SK-N-SH (cell line): ENCODE results near the gene KRTAP10-5. TPM values are rescaled to one million over a fixed set of nuclear protein-coding genes. Genes with fewer than 3 reads are reported as not detected.

Source experiments
- CTCF ChIA-PET: fragments of 300-600, 350-600 bp; formaldehyde crosslinking; extraction: SDS; loops from one replicate; lab custom pipeline; 2021; lab: Yijun Ruan, JAX
- POLR2A ChIA-PET: fragments of 350-600 bp; sonication (Branson Sonifier 250); formaldehyde crosslinking; extraction: SDS; loops from one replicate; lab custom pipeline; 2020; ENCODE audit warnings: antibody characterized with exemption, inconsistent platforms; lab: Yijun Ruan, JAX
- DNase-seq: peaks from one replicate; pipeline ENCODE4 v3.0.0; 2012
- H2AFZ ChIP-seq: fragments of 200-600 bp; sonication (generic); 2 replicates; pipeline ENCODE4 v1.8.1; 2016; ENCODE audit warnings: antibody characterized with exemption, mild to moderate bottlenecking, low read depth
- H3F3A ChIP-seq: fragments of 200-600 bp; sonication (generic); replicated peaks from 2 replicates; pipeline ENCODE3; 2016; ENCODE audit warnings: antibody characterized with exemption, mild to moderate bottlenecking; ENCODE audit not compliant: insufficient read depth
- H3K27ac ChIP-seq, 2 experiments: fragments of 200-500 bp in 1 of 2; fragments of 200-600 bp in 1 of 2; sonication (Bioruptor generic) in 1 of 2; sonication (generic), shearing (Covaris generic) in 1 of 2; 2 replicates each; pipeline versions ENCODE4 v1.5.1 to v1.6.1; 2014 to 2016; ENCODE audit warnings: low read depth in 2 of 2, inconsistent platforms in 1 of 2, low read length in 1 of 2, mild to moderate bottlenecking in 1 of 2, mixed read lengths in 1 of 2
- H3K27me3 ChIP-seq: fragments of 200-600 bp; sonication (generic), shearing (Covaris generic); 2 replicates; pipeline ENCODE4 v1.6.1; 2016; ENCODE audit warnings: mixed run types; ENCODE audit not compliant: insufficient read depth
- H3K36me3 ChIP-seq, 2 experiments: fragments of 200-500 bp in 1 of 2; fragments of 200-600 bp in 1 of 2; sonication (Bioruptor generic) in 1 of 2; sonication (generic) in 1 of 2; replicated peaks in 1 of 2; 2 replicates each; pipeline versions ENCODE3 to v1.5.1; 2014 to 2016; ENCODE audit warnings: low read length in 1 of 2, mild to moderate bottlenecking in 1 of 2; ENCODE audit not compliant: insufficient read depth in 2 of 2, control insufficient read depth in 1 of 2
- H3K4me1 ChIP-seq, 2 experiments: fragments of 200-500 bp in 1 of 2; fragments of 200-600 bp in 1 of 2; sonication (Bioruptor generic) in 1 of 2; sonication (generic), shearing (Covaris generic) in 1 of 2; 2 replicates each; pipeline versions ENCODE4 v1.5.1 to v1.6.1; 2014 to 2016; ENCODE audit warnings: low read depth in 1 of 2, low read length in 1 of 2, mixed run types in 1 of 2; ENCODE audit not compliant: insufficient read depth in 2 of 2, control insufficient read depth in 1 of 2
- H3K4me2 ChIP-seq: fragments of 200-600 bp; sonication (generic), shearing (Covaris generic); 2 replicates; pipeline ENCODE4 v1.6.1; 2017; ENCODE audit warnings: mixed run types
- H3K4me3 ChIP-seq, 2 experiments: fragments of 200-500 bp in 1 of 2; fragments of 200-600 bp in 1 of 2; sonication (Bioruptor generic) in 1 of 2; sonication (generic), shearing (Covaris generic) in 1 of 2; 2 replicates each; pipeline versions ENCODE4 v1.5.1 to v1.8.1; 2014 to 2016; ENCODE audit warnings: low read depth in 2 of 2, inconsistent platforms in 1 of 2, low read length in 1 of 2, mild to moderate bottlenecking in 1 of 2, mixed read lengths in 1 of 2, moderate library complexity in 1 of 2
- H3K79me2 ChIP-seq: fragments of 200-600 bp; sonication (generic); 2 replicates; pipeline ENCODE4 v1.8.1; 2017; ENCODE audit warnings: mild to moderate bottlenecking; ENCODE audit not compliant: insufficient read depth
- H3K9ac ChIP-seq: fragments of 200-600 bp; sonication (generic); 2 replicates; pipeline ENCODE4 v1.6.1; 2017; ENCODE audit warnings: mixed run types
- H3K9me2 ChIP-seq: fragments of 200-600 bp; sonication (generic); 2 replicates; pipeline ENCODE4 v1.6.1; 2017; ENCODE audit warnings: mixed run types
- H3K9me3 ChIP-seq: fragments of 200-600 bp; sonication (generic); 2 replicates; pipeline ENCODE4 v1.6.1; 2017; ENCODE audit warnings: mixed run types, mild to moderate bottlenecking, moderate library complexity
- H4K20me1 ChIP-seq: fragments of 200-600 bp; sonication (generic); 2 replicates; pipeline ENCODE4 v1.6.1; 2017; ENCODE audit warnings: mild to moderate bottlenecking, mixed run types; ENCODE audit not compliant: insufficient read depth
- FOXJ3 ChIP-seq: sonication (generic); formaldehyde crosslinking; IDR thresholded peaks from 2 replicates; pipeline ENCODE4 v1.5.1; 2020; ENCODE audit warnings: mild to moderate bottlenecking, missing genetic modification reagents
- FOXM1 ChIP-seq: IDR thresholded peaks from 2 replicates; pipeline ENCODE4 v1.4.0; 2012; ENCODE audit warnings: low read depth, mild to moderate bottlenecking
- GABPA ChIP-seq: IDR thresholded peaks from 2 replicates; pipeline ENCODE4 v1.4.0; 2012; ENCODE audit warnings: low read depth, mild to moderate bottlenecking
- JUND ChIP-seq: IDR thresholded peaks from 2 replicates; pipeline ENCODE4 v1.4.0; 2012
- MEF2A ChIP-seq: IDR thresholded peaks from 2 replicates; pipeline ENCODE4 v1.4.0; 2012; ENCODE audit warnings: low read depth, borderline replicate concordance
- MXI1 ChIP-seq: IDR thresholded peaks from 2 replicates; pipeline ENCODE4 v1.6.1; 2012; ENCODE audit warnings: mild to moderate bottlenecking, low read depth, low read length, improper control_type of control experiment
- NFIC ChIP-seq: IDR thresholded peaks from 2 replicates; pipeline ENCODE4 v1.4.0; 2012; ENCODE audit warnings: borderline replicate concordance
- NRF1 ChIP-seq: IDR thresholded peaks from 2 replicates; pipeline ENCODE4 v1.6.1; 2012; ENCODE audit warnings: low read depth, mild to moderate bottlenecking, low read length
- POLR2AphosphoS5 ChIP-seq: IDR thresholded peaks from 2 replicates; pipeline ENCODE4 v1.6.1; 2012; ENCODE audit warnings: low read depth, low read length
- RAD21 ChIP-seq: IDR thresholded peaks from 2 replicates; pipeline ENCODE4 v1.6.1; 2012; ENCODE audit warnings: mild to moderate bottlenecking, low read length
- RCOR1 ChIP-seq: fragments of 150-350 bp; IDR thresholded peaks from 2 replicates; pipeline ENCODE4 v1.6.1; 2017; ENCODE audit warnings: antibody characterized with exemption, low read length
- RFX5 ChIP-seq: IDR thresholded peaks from 2 replicates; pipeline ENCODE4 v1.6.1; 2012; ENCODE audit warnings: mild to moderate bottlenecking, improper control_type of control experiment, low read length
- SMC3 ChIP-seq: IDR thresholded peaks from 2 replicates; pipeline ENCODE4 v1.6.1; 2012; ENCODE audit warnings: low read depth, low read length, improper control_type of control experiment
- TAF1 ChIP-seq: IDR thresholded peaks from 2 replicates; pipeline ENCODE4 v1.6.1; 2012; ENCODE audit warnings: low read depth, mild to moderate bottlenecking, low read length, moderate library complexity, borderline replicate concordance
- TCF12 ChIP-seq: IDR thresholded peaks from 2 replicates; pipeline ENCODE4 v1.4.0; 2012
- TEAD4 ChIP-seq: IDR thresholded peaks from 2 replicates; pipeline ENCODE4 v1.4.0; 2012; ENCODE audit warnings: mild to moderate bottlenecking, borderline replicate concordance; ENCODE audit not compliant: insufficient read depth
- WGBS: methylation state at CpG from one replicate; pipeline ENCODE4 v1.1.6; 2017; ENCODE audit warnings: low lambda C conversion rate; 5-methylcytosine and 5-hydroxymethylcytosine counted together
- polyA plus RNA-seq, 3 experiments: library from polyadenylated mRNA; depleted of rRNA; stranded (reverse); fragments of >200 nt; gene quantifications; 2 replicates each; pipeline ENCODE4 v1.2.3, GENCODE V29; 2012
- TF ChIP-seq, protein P1 (sequence below): IDR thresholded peaks from 2 replicates; pipeline ENCODE4; 2012
- TF ChIP-seq, protein P2 (sequence below): IDR thresholded peaks from 2 replicates; pipeline ENCODE4 v1.4.0; 2012; ENCODE audit warnings: low read depth, borderline replicate concordance
- TF ChIP-seq, protein P3 (sequence below): IDR thresholded peaks from 2 replicates; pipeline ENCODE4 v1.4.0; 2012; ENCODE audit warnings: low read depth
- TF ChIP-seq, protein P4 (sequence below): IDR thresholded peaks from 2 replicates; pipeline ENCODE4 v1.4.0; 2012; ENCODE audit warnings: low read depth, borderline replicate concordance

The KRTAP10-5 gene
- polyA plus RNA-seq, 1 of the 3 experiments (the other 2 are of a cell fraction), result not detected

DNA sequence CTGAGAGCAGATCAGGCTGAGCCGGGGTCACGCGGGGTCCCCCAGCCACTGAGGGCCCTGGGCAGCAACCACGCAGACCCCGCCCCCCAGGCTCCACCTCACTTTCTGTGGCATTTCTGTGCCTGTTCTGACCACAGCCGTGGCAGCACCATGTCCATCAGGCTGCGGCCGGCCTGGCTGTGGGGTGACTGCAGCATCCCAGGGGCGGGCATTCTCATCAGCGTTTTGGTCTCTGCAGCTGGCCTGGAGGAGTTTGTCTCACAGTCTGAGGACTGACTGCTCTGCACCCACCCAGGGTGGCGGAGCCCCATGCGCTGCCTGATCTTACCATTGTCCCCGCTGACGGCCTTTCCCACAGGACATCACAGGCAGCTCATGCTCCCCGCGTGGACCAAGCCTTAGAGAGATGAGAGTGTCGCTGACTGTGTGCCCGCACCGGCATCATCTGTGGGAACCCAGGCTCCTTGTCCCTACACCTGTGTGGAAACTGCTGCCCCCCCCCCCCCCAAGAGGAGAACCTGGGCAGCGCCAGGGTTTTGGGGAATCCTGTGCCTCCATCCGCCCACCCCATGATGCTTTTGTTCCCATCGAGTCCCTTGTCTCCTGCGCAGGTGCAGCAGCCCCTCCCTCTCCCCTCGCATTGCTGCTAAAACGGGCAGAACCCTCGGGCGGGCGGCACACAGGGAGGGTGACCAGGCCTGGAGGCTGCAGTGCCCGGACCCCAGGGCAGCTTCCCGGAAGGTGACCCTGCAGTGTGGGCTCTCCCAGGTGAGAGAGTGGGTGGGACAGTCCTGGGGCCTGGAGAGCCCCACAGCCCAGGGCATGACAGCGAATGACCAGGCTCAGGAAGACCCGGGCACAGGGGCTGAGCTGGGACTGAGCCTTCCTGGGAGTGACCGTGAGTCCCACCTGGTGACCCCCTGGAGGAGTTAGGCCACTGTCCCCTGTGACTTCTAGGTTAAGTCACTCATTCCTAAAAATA, 42.2 kb downstream of the KRTAP10-5 start:
- Histone ChIP-seq H3K27me3 (peaks cover 19% of the 10 kb centered on the region; the same call in 1 of the 2 replicates), H3K79me2 (no peaks in the 10 kb centered on the region), H3K4me3 (no peak overlapping the region), H3K9ac (no peak overlapping the region), H4K20me1 (no peaks in the 10 kb centered on the region), H3F3A (no peaks in the 10 kb centered on the region), H3K27ac (no peak overlapping the region), H2AFZ (no peak overlapping the region), H3K9me2 (no peaks in the 10 kb centered on the region), H3K4me1 (no peaks in the 10 kb centered on the region), H3K9me3 (no peaks in the 10 kb centered on the region), H3K4me2 (no peak overlapping the region), H3K36me3 (no peaks in the 10 kb centered on the region)
- DNase-seq, result no peak
- ChIA-PET CTCF (interaction anchor here (0.9 kb wide), 1 partner anchor 28 kb away, joined by 3 read pairs; no protein-coding TSS in a partner anchor), POLR2A (no interaction called here)
- TF ChIP-seq GABPA, result no peak
- TF ChIP-seq TAF1, result no peak
- TF ChIP-seq, protein P1, sequence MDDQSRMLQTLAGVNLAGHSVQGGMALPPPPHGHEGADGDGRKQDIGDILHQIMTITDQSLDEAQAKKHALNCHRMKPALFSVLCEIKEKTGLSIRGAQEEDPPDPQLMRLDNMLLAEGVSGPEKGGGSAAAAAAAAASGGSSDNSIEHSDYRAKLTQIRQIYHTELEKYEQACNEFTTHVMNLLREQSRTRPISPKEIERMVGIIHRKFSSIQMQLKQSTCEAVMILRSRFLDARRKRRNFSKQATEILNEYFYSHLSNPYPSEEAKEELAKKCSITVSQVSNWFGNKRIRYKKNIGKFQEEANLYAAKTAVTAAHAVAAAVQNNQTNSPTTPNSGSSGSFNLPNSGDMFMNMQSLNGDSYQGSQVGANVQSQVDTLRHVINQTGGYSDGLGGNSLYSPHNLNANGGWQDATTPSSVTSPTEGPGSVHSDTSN, result no peak
- no peak for TF ChIP-seq RFX5
- 18% methylated on average over 11 of the region's 33 CpGs for WGBS

DNA sequence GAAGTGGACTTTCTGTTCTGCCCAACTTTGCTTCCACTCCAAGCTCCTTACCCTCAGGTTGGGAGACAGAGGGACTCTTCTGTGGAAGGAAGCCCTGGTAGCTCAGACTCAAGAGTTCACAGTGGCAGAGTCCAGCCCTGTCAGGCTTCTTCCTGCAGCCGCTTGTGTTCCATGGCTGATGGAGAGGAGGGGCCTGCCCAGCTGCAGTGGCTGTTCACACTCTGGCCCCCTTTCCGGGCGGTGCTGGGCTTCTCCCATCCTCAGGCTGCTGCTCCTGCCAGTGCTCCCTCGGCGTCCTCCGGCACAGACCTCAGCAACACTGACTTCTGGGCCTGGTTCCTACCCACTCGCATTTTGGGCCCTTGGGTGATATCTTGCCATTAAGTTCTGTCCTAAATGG, 44.4 kb downstream of the KRTAP10-5 start:
- H3K79me2 ChIP-seq, result no peaks in the 10 kb centered on the region
- no peaks in the 10 kb centered on the region for H3K9me2 ChIP-seq
- H3K4me1 ChIP-seq, result no peaks in the 10 kb centered on the region; a peak in 1 of 4 replicates
- no peak overlapping the region for H3K27ac ChIP-seq
- no peaks in the 10 kb centered on the region for H3K36me3 ChIP-seq
- DNase-seq, result no peak
- H3K4me2 ChIP-seq, result no peak overlapping the region
- H3K4me3 ChIP-seq, result no peak overlapping the region
- TF ChIP-seq POLR2AphosphoS5 (no peak), RAD21 (no peak), SMC3 (no peak), MEF2A (no peak), JUND (no peak), TAF1 (no peak), RCOR1 (no peak), NRF1 (no peak), TEAD4 (no peak), FOXM1 (no peak), FOXJ3 (CRISPR knock-in tag) (no peak), TCF12 (no peak), MXI1 (no peak), NFIC (no peak)
- TF ChIP-seq, protein P1, result no peak
- TF ChIP-seq, protein P2, sequence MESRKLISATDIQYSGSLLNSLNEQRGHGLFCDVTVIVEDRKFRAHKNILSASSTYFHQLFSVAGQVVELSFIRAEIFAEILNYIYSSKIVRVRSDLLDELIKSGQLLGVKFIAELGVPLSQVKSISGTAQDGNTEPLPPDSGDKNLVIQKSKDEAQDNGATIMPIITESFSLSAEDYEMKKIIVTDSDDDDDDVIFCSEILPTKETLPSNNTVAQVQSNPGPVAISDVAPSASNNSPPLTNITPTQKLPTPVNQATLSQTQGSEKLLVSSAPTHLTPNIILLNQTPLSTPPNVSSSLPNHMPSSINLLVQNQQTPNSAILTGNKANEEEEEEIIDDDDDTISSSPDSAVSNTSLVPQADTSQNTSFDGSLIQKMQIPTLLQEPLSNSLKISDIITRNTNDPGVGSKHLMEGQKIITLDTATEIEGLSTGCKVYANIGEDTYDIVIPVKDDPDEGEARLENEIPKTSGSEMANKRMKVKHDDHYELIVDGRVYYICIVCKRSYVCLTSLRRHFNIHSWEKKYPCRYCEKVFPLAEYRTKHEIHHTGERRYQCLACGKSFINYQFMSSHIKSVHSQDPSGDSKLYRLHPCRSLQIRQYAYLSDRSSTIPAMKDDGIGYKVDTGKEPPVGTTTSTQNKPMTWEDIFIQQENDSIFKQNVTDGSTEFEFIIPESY, result no peak
- TF ChIP-seq, protein P3, sequence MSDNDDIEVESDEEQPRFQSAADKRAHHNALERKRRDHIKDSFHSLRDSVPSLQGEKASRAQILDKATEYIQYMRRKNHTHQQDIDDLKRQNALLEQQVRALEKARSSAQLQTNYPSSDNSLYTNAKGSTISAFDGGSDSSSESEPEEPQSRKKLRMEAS, result no peak
- TF ChIP-seq, protein P4, sequence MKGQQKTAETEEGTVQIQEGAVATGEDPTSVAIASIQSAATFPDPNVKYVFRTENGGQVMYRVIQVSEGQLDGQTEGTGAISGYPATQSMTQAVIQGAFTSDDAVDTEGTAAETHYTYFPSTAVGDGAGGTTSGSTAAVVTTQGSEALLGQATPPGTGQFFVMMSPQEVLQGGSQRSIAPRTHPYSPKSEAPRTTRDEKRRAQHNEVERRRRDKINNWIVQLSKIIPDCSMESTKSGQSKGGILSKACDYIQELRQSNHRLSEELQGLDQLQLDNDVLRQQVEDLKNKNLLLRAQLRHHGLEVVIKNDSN, result no peak
- H4K20me1 ChIP-seq, result no peaks in the 10 kb centered on the region
- POLR2A ChIA-PET, result interaction anchor here (0.6 kb wide), 1 partner anchor 8 kb away, joined by 5 read pairs; no protein-coding TSS in a partner anchor
- H3K9me3 ChIP-seq, result no peaks in the 10 kb centered on the region
- CTCF ChIA-PET, result interaction anchor here (1.3 kb wide), 1 partner anchor 264 kb away, joined by 3 read pairs; no protein-coding TSS in a partner anchor
- no peaks in the 10 kb centered on the region for H3F3A ChIP-seq
- H3K9ac ChIP-seq, result no peak overlapping the region
- peaks cover 33% of the 10 kb centered on the region; the same call in 1 of the 2 replicates for H3K27me3 ChIP-seq
- H2AFZ ChIP-seq, result no peak overlapping the region
- whole genome bisulfite sequencing, result 10% methylated on average over 6 of the region's 7 CpGs
